Upper lobe of left lung (tissue), 4 donors: ENCODE measurements around the gene RNF227.

Experiments used
- POLR2A ChIP-seq, 4 donors: fragments of 450-650 bp; IDR thresholded peaks; one replicate each; pipeline ENCODE4 v1.5.1; 2016 to 2017; ENCODE audit warnings: antibody characterized with exemption in 4 of 4, mild to moderate bottlenecking in 2 of 4
- TF ChIP-seq, protein P1 (sequence below), 6 experiments: fragments of 450-650 bp in 4 of 6; fragments of 200-600 bp in 2 of 6; sonication (generic) in 2 of 6; IDR thresholded peaks; one replicate each; pipeline ENCODE4 v1.5.1; 2016 to 2019; ENCODE audit warnings: antibody characterized with exemption in 6 of 6

DNA sequence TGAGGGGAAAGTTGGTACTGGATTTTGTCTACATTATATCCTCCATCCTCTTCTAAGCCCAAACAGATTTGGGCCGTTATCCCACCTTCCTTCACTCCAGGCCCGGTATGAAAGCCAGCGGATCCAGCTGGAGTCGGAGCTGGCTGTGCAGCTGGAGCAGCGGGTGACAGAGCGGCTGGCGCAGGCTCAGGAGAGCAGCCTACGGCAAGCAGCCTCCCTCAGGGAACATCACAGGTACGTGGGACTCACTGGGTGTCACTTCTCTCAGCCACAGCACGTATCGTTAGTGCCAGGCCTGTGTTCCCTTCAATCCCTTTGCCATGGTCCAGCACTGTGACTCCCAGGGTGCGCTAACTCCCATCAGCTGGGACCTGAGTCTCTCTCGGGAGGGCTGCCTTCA is 27.2 kb upstream of the RNF227 start:
- TF ChIP-seq, protein P1, sequence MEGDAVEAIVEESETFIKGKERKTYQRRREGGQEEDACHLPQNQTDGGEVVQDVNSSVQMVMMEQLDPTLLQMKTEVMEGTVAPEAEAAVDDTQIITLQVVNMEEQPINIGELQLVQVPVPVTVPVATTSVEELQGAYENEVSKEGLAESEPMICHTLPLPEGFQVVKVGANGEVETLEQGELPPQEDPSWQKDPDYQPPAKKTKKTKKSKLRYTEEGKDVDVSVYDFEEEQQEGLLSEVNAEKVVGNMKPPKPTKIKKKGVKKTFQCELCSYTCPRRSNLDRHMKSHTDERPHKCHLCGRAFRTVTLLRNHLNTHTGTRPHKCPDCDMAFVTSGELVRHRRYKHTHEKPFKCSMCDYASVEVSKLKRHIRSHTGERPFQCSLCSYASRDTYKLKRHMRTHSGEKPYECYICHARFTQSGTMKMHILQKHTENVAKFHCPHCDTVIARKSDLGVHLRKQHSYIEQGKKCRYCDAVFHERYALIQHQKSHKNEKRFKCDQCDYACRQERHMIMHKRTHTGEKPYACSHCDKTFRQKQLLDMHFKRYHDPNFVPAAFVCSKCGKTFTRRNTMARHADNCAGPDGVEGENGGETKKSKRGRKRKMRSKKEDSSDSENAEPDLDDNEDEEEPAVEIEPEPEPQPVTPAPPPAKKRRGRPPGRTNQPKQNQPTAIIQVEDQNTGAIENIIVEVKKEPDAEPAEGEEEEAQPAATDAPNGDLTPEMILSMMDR (IDR thresholded peaks at IDR 0.05) = no peak
- TF ChIP-seq POLR2A (IDR thresholded peaks at IDR 0.05) = no peak
